ENCODE results near the gene MKI67. TPM values are rescaled to one million over a fixed set of nuclear protein-coding genes. Genes with fewer than 3 reads are reported as not detected.

Gene MKI67
- total RNA-seq, 1 experiment from 2014 or later = 13.8 TPM

Other genes starting within 250 kb of the MKI67 start
- not detected in 2 replicates for gene CLRN3, start 233.5 kb downstream of the MKI67 start, total RNA-seq (2014; rRNA removed; shearing (Covaris generic))
- not detected in 2 replicates for gene PTPRE, start 219.3 kb downstream of the MKI67 start, total RNA-seq (2014; rRNA removed; shearing (Covaris generic))

All from G401 (cell line).